ENCODE results near the gene CES1.

Gene CES1

GRCh38 chr16:55846598-55847346 lies 13.9 kb upstream of the CES1 start:
- Histone ChIP-seq H3K4me3 (ENCODE audit: low read length) (no peak overlapping the region), H3K27me3 (ENCODE audit: control insufficient read depth, low read length) (no peaks in the 10 kb centered on the region), H3K27ac (ENCODE audit: low read depth, low read length) (no peak overlapping the region), H3F3A (ENCODE audit: control insufficient read depth, insufficient read depth) (no peaks in the 10 kb centered on the region), H3K4me2 (ENCODE audit: low read length) (no peak overlapping the region), H3K9me2 (replicated peaks; ENCODE audit: control insufficient read depth, low read length) (no peaks in the 10 kb centered on the region), H3K4me1 (ENCODE audit: control insufficient read depth, low read length) (no peaks in the 10 kb centered on the region), H4K20me1 (ENCODE audit: control insufficient read depth, insufficient read depth, low read depth, low read length) (no peaks in the 10 kb centered on the region), H3K9me3 (ENCODE audit: control insufficient read depth, insufficient read depth, low read length) (no peaks in the 10 kb centered on the region), H3K36me3 (ENCODE audit: control insufficient read depth, low read length) (no peaks in the 10 kb centered on the region), H3K79me2 (ENCODE audit: control insufficient read depth, low read length) (no peaks in the 10 kb centered on the region)
- TF ChIP-seq EZH2phosphoT487 (IDR thresholded peaks at IDR 0.05; ENCODE audit: borderline replicate concordance, low read length) (no peak), CTCF (IDR thresholded peaks at IDR 0.05; ENCODE audit: low read depth, low read length, poor library complexity, severe bottlenecking) (no peak)

- Histone ChIP-seq H3K36me3 (ENCODE audit: control insufficient read depth, low read length) (no peaks in the 10 kb centered on the region), H4K20me1 (ENCODE audit: control insufficient read depth, insufficient read depth, low read depth, low read length) (no peaks in the 10 kb centered on the region), H3K4me2 (ENCODE audit: low read length) (no peak overlapping the region), H3K9me2 (replicated peaks; ENCODE audit: control insufficient read depth, low read length) (no peaks in the 10 kb centered on the region), H3K27ac (ENCODE audit: low read depth, low read length) (no peak overlapping the region), H3K79me2 (ENCODE audit: control insufficient read depth, low read length) (no peaks in the 10 kb centered on the region), H3K4me3 (ENCODE audit: low read length) (no peak overlapping the region), H3K4me1 (ENCODE audit: control insufficient read depth, low read length) (no peaks in the 10 kb centered on the region), H3F3A (ENCODE audit: control insufficient read depth, insufficient read depth) (no peaks in the 10 kb centered on the region), H3K9me3 (ENCODE audit: control insufficient read depth, insufficient read depth, low read length) (no peaks in the 10 kb centered on the region), H3K27me3 (ENCODE audit: control insufficient read depth, low read length) (no peaks in the 10 kb centered on the region)
- no peak for TF ChIP-seq EZH2phosphoT487 (IDR thresholded peaks at IDR 0.05; ENCODE audit: borderline replicate concordance, low read length)
- TF ChIP-seq CTCF (IDR thresholded peaks at IDR 0.05; ENCODE audit: low read depth, low read length, poor library complexity, severe bottlenecking), result no peak
Observed at GRCh38 chr16:55843105-55843395, 10.2 kb upstream of the CES1 start.

GRCh38 chr16:55842369-55843104 lies 9.6 kb upstream of the CES1 start:
- Histone ChIP-seq H3K9me3 (ENCODE audit: control insufficient read depth, insufficient read depth, low read length) (no peaks in the 10 kb centered on the region), H3K4me2 (ENCODE audit: low read length) (no peak overlapping the region), H3K36me3 (ENCODE audit: control insufficient read depth, low read length) (no peaks in the 10 kb centered on the region), H3K9me2 (replicated peaks; ENCODE audit: control insufficient read depth, low read length) (no peaks in the 10 kb centered on the region), H3K27ac (ENCODE audit: low read depth, low read length) (no peak overlapping the region), H4K20me1 (ENCODE audit: control insufficient read depth, insufficient read depth, low read depth, low read length) (no peaks in the 10 kb centered on the region), H3K79me2 (ENCODE audit: control insufficient read depth, low read length) (no peaks in the 10 kb centered on the region), H3F3A (ENCODE audit: control insufficient read depth, insufficient read depth) (no peaks in the 10 kb centered on the region), H3K4me3 (ENCODE audit: low read length) (no peak overlapping the region), H3K27me3 (ENCODE audit: control insufficient read depth, low read length) (no peaks in the 10 kb centered on the region), H3K4me1 (ENCODE audit: control insufficient read depth, low read length) (no peaks in the 10 kb centered on the region)
- peak; percentile 65 for TF ChIP-seq CTCF (IDR thresholded peaks at IDR 0.05; ENCODE audit: low read depth, low read length, poor library complexity, severe bottlenecking)
- TF ChIP-seq EZH2phosphoT487 (IDR thresholded peaks at IDR 0.05; ENCODE audit: borderline replicate concordance, low read length), result no peak
